GM18870 (cell line): ENCODE measurements around the gene RAP1GAP2.
"Not testable (repeated sequence)": the region's sequence is repeated elsewhere in the genome, so short reads cannot be mapped to it uniquely, and the experiment has no call there.

ENCODE experiments used
- ATAC-seq: cut with Tn5 transposase; IDR thresholded peaks from one replicate; pipeline ENCODE4 v1.9.1; 2021; ENCODE audit warnings: moderate library complexity; ENCODE audit not compliant: unreplicated experiment

RAP1GAP2 gene

GRCh38 chr17:2785376-2785775, 10.9 kb upstream of the RAP1GAP2 start:
- not testable (repeated sequence) for ATAC-seq

DNA sequence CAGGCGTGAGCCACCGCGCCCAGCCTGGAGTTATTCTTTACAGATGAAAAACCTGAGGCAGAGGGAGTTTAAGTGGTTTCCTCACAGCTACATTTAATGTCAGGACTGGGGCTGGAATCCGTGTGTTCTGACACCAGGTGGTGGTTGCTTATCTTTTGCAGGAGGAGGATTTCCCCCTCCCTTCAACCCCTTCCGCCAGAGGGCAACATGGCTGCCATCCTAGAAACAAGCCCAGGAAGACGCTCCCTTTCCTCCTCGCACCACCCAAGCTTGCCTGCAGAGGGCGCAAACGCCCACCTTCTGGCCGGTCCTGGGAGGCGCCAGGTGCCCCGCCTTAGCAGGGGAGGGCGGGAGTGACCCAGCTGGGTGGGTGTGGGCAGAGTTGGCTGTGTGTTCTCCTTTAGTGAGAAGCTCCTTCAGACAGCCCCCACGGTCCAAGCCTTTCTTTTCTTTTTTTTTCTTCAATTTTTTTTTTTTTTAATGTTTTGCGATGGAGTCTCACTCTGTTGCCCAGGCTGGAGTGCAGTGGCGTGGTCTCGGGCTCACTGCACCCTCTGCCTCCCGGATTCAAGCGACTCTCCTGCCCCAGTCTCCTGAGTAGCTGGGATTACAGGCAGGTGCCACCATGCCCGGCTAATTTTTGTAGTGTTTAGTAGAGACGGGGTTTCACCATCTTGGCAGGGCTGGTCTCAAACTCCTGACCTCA, 9.9 kb upstream of the RAP1GAP2 start:
- no peak for ATAC-seq

DNA sequence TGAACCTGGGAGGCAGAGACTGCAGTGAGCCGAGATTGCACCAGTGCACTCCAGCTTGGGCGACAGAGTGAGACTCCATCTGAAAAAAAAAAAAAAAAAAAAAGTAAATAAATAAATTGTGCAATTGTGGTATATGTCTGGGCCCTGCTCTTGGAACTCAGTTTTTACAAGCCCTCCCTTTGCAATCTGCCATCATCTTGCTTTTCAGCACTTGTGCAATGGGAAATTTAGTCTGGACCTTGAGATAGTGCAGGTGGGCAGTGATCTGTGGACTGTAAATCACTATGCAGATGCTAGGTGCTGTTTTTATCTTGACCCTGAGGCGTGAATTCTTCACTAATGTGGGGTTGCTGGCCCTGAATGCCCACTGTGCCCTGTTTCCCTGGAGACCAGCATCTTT, 6.5 kb upstream of the RAP1GAP2 start:
- ATAC-seq: no peak

DNA sequence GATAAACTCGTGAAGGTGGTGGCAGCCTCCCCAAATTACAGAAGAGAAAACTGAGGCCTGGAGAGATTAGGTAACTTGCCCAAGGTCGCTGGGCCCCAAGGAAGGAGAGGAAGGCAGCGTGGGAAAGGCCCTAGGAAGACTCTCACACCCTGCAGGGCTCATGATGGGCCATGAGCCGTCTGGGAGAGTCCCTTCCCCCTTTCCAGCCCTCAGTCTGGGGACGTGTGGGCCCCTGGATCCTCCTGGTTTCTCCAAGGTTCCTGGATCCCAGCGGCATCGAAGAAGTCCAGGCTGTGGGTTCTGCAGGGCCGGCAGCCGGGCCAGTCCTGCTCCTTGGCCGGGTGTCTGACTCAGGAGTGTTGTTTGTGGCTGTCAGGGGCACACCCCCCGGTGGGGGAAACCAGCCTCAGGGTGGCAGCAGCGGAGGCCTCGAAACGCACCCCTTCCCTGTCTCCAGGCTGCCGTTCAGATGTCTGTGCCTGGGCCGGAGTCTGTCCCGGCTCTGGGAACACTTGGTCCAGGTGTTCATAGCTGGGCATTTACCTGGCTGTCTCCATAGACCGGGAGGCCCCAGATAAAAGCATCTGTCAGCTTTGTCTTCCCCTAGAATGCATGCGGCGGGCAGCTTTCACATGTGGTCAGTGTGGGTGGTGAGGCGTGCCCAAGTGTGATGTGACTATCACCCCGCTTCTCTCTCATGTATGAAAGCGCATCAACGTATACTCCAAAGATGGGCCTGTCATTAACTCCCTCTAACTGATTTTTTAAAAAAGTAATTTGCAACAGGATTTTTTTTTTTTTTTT, 3.7 kb upstream of the RAP1GAP2 start:
- no peak for ATAC-seq

DNA sequence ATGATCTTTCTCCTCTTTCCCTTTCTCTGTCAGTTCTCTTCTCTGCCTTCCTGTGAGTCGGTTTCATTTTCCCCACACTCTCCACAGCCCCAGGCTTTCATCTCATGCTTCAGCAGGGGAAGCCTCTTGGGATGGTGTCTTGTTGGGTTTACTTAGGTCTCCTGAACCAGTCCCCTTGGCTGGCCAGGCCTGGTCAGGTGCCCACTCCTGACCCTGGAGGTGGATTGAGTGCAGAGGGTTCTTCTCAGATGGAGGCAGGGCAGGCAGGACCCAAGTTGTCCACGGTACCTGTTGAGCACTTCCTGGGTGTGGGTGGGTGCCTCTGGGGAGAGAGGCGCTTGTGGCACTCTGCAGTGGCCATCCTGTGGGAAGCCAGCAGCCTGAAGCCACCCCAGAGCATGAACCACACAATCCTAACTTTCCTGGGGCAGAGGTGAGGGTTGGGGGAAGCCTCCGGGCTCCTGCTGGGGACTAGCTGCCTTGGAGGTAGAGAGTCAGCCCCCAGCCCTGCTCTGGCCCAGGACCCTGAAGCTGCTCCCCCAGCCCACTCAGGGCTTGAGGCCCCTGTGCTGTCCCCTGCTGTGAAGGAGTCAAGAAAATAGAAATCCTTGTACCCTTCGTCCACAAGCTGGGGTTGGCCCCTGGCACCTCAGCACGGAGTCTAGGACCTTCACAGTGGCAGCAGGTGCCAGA, 2.0 kb upstream of the RAP1GAP2 start:
- no peak for ATAC-seq

DNA sequence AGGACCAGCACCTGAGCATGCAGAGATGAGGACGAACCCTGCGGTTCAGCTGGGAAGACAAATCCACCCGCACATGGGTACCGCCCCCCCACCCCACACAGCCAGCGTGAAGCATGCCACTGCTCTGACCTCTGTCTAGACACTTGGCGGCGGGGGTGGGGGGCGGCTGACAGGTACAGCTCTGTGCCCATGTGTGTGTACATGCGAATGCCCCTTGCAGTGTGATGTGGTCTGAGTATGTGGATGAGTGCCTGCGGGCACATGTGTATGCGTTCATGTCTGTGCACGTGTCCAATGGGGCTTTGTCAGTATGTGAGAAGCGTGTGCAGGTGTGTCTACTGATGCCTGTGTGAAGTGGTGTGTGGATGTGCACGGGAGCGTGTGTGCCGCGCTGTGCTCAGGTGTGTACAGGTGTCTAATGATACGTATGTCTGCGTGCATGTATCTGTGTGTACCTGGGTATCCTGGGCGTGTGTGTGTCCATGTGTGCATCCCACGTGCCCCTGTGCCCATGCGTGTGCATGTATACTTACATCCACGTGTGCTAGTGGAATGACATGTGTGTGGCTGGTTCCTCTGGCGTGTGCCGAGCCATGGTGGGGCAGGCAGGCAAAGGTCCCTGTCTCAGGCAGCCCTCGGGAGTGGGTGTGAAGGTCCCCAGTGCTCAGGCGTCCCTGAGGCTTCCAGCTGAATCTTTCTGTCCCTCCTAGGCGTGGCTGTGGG, 636 bp upstream of the RAP1GAP2 start:
- no peak for ATAC-seq

GRCh38 chr17:2797226-2797625, 988 bp downstream of the RAP1GAP2 start:
- ATAC-seq: no peak

DNA sequence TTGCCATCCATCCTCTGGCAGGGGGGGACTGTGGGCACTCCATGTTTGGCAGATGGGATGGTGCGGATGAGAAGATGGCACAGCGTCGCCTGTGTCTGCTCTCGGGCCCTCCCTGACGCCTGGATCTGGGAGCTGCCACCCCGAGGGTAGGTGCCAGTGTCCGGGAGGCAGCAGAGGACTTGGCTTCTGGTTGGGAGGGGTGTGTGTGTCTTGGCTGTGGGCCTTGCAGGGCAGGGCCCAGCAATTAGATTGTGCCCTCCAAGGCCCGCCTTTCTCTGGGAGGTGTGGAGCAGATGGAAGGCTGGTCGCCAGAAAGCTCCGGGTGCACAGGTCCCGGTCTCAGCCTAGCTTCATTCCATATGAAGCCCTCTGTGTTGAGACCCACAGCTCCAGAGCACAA, 1.4 kb downstream of the RAP1GAP2 start:
- ATAC-seq: no peak

- ATAC-seq: no peak
Observed at GRCh38 chr17:2798188-2798587, 1.9 kb downstream of the RAP1GAP2 start.

DNA sequence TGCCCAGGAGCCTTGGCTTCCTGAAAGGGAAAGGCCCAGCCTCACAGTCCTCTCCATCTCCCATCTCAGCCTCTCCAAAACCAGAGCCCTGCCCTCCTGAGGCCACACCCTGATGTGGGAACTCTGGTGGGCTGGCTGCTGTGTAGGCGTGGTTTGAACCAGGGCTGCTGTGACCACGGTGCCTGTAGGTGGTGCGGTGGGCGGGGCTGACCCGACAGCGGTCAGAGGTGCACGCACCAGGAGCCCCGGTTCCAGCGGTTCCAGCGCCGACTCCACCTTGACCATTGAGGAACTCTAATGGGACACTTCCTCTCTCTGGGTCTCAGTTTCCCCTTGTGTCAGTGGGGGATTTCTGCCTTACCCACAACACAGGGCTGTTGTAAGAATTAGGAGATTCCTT, 2.4 kb downstream of the RAP1GAP2 start:
- no peak for ATAC-seq

GRCh38 chr17:2799653-2800052, 3.4 kb downstream of the RAP1GAP2 start:
- ATAC-seq: no peak

GRCh38 chr17:2800367-2800766, 4.1 kb downstream of the RAP1GAP2 start:
- no peak for ATAC-seq

GRCh38 chr17:2801841-2802240, 5.6 kb downstream of the RAP1GAP2 start:
- ATAC-seq: no peak

DNA sequence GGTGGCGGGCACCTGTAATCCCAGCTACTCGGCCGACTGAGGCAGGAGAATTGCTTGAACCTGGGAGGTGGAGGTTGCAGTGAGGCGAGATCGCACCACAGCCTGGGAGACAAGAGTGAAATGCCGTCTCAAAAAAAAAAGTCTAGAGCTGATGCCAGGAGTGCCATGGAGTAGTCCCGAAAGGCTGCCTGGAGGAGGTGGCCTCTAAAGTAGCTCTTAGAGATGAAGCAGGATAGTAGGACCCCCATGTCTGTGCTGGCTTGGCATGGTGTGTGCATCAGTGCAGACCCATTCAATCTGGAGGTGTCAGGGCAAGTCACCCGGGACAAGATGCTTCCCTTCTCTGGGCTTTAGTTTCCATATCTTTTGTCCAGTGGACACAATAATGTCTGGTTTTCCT, 6.3 kb downstream of the RAP1GAP2 start:
- no peak for ATAC-seq

GRCh38 chr17:2803386-2803785, 7.1 kb downstream of the RAP1GAP2 start:
- ATAC-seq: no peak

GRCh38 chr17:2803971-2804370, 7.7 kb downstream of the RAP1GAP2 start:
- ATAC-seq: no peak

DNA sequence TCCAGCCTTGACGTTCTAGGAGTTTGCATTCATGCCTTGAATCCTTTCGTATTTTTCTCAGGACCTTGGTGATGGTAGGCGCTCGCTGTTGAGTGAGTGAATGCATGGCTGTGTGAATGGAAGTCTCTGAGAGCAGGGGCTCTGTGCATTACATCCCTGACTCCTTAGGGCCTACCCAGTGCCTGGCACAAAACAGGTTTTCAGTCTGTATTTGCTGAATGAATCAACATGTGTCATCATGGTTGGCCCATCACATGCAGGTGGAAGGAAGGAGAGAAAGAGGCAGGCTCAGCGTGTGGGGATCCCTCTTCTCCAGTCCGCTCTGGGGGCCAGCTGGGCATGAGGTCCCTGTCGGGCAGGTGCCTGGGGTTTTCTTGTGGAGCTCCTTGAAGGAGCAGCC, 8.7 kb downstream of the RAP1GAP2 start:
- ATAC-seq: no peak

GRCh38 chr17:2805961-2806360, 9.7 kb downstream of the RAP1GAP2 start:
- no peak for ATAC-seq

GRCh38 chr17:2808367-2809335, 12.4 kb downstream of the RAP1GAP2 start:
- no peak for ATAC-seq

GRCh38 chr17:2809337-2809736, 13.1 kb downstream of the RAP1GAP2 start:
- no peak for ATAC-seq
